ENCODE results near the gene PLCD4.

Gene PLCD4

DNA sequence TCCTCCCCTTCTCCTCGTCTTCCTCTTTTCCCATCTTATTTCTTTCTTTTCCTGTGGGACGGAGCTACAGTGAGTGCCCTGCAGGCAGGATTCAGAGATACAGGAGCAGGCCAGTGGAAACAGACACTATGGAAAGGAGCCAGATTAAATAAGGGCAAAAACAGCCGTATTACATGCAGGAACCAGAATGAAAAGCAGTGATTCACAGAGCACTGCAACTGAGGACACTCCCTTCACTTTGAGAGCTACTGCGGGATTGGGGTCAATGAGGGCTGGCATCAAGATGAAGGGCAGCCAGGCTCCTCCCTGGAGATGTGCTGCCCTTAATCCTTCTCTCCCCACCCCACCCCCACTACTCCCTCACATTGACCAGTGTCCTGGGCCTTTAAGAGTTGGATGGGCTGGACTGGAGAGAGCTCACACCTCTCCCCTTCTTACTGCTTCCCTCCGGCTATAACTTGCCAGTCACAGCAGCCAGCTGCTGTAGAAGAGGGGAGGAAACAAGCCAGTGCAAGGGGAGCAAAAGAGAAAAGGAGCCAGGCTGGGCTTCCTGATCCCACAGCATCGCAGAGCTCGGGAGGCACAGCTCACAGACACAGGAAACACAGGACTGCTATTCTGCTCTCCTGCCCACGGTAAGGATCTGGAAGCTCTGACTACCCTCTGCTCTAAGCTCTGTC is at the start of gene PLCD4:
TSS of gene PLCD4 (plus strand) at position 464 of the 680 bp plus-strand sequence. CDS start 7,841 bp downstream, outside the sequence.
- DNase-seq = peak; percentile 54

DNA sequence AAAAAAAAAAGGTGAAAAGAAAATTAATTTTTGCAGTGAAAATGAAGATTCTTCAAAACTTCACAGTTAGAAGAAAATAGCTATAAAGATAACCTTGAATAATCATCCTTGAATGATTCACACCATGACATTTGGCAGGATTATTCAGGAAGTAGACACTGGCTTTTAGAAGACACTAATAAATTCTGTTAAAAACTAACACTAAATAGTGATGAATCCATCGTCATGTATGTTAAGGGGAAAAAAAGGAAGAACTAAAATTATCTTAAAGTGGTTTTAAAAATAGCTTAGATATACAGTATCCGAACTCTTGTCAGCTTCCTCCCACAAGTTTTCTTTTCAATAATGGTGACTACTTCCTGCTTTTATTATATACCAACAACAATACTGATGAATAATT is 49.8 kb upstream of the PLCD4 start:
- no peak for DNase-seq

DNA sequence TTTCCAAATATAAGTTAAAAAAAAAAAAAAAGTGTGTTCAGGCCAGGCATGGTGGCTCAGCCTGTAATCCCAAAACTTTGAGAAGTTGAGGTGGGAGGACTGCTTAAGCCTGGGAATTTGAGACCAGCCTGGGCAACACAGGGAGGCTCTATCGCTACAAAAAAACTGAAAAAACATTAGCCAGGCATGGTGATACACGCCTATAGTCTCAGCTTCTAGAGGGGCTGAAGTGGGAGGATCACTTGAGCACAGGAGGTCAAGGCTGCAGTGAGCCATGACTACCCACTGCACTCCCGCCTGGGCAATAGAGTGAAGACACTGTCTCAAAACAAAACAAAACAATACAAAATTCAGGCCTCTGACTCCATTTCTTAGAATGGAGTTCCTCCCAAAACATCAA is 48.7 kb upstream of the PLCD4 start:
- DNase-seq = no peak

DNA sequence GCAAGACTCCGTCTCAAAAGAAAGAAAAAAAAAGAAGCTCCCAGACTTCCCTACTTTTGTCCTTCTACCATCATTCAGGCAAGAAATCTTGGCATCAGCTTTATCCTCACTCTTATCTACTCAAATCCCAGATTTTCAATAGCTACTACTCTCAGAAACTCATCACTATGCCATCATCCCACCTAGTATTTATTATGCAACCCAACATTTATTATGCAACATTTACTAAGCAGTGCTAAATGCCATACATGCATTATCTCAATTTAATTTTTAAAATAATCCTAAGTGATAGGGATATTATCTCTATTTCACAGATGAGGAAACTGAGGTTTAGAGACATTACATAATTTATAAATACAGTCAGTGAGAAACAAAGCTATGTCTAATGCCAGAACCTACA is 43.6 kb upstream of the PLCD4 start:
- DNase-seq = no peak

DNA sequence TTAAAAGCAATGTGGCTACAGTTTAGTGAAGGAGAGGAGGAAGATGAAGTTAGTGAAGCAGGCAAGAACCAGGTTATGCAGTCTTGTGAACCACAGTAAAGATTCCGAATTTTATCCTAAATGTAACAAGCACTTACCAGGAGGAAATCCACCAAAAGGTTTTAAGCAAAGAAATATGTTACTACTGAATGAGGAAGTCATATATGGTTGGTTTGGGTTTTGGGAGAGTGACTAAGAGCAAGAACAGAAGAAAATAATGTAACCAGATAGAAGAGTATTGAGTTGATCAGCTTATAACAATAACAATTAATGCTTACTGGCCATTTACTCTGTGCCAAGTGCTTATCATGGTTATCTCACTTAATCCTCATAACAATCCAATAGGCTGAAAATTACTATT is 41.4 kb upstream of the PLCD4 start:
- no peak for DNase-seq

DNA sequence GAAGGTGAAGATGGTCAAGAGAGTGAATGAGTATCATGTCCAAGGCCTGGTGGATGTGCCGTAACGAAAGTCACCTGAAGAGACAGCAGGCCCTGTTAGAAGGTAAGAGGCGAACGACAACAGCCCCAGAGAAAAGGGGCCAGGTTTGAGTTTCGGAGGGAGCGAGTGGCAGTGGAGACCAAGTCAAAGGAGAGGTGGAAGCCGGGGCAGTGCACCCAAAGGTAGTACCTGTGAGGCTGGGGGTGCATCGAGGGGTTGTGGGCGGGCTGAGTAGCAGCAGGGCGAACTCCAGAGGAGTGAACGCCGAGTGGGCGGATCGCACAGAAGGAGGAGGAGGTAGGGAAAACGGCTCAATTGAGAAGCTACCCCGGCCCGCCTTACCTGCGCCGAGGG is 39.9 kb upstream of the PLCD4 start:
- DNase-seq = peak; percentile 44

DNA sequence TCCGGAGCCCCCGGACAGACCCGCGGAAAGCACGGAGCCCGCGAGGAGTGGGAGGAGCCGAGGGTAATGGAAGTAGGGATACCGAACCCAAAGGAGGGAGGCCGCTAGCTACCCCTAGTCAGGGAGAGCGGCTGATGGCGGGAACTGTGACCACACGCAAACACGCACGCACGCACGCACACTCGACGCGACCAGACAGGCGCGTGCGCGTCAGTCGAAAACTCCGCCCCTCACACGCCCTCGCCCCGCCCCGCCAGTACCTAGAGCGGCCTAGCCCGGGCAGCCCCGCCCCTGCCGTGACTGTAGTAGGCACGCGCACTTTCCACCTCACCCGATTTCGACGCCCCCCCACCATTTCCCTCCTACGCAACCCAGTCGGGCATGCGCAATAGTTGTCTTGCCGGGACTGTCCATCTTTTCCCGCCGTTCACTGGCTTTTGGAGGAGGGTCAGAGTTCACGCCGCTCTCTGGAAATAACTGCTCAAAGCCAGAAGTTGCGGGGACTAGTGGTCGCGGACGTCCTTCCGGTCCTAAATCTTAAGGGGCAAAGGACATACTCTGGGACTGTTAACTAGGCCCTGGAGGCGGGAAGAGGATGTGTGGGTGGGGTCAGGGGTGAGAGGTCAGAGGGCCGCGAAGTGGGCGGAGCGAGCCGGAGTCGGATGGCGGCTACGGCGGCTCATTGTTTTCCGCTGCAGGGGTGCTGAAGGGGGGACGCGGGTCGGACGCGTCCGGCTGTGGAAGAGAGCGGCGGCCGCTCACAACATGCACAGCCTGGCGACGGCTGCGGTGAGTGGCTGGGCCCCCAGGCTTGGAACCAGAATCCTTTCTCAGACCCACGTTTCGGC is 39.3 kb upstream of the PLCD4 start, which contains the start of the genes CNOT9 and USP37:
TSS of gene CNOT9 (plus strand) at position 650 of the 848 bp plus-strand sequence. CDS start at position 766, 116 bp downstream.
TSS of gene USP37 (minus strand) at position 162 of the 848 bp plus-strand sequence. CDS start 9,698 bp downstream, outside the sequence.
- DNase-seq = peak; percentile 99

DNA sequence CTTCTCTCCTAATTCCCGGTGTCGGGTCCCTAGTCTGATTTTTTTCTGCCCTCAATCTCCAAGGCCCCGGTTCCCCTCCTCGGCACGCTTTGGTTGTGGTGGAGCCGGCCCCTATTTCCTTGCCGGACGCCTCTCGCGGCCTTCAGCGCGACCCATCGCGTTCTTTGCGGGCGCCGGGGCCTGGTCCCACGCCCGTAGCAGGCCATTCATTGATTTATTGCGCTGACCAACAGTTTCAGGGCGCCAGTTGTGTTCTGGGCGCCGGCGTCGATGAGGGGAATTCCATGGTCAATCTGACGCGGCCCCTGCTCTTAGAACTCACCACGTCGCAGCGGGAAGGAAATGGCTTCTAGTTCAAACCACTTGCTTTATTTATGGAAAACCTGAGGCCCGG is 38.7 kb upstream of the PLCD4 start:
- DNase-seq = peak; percentile 70

DNA sequence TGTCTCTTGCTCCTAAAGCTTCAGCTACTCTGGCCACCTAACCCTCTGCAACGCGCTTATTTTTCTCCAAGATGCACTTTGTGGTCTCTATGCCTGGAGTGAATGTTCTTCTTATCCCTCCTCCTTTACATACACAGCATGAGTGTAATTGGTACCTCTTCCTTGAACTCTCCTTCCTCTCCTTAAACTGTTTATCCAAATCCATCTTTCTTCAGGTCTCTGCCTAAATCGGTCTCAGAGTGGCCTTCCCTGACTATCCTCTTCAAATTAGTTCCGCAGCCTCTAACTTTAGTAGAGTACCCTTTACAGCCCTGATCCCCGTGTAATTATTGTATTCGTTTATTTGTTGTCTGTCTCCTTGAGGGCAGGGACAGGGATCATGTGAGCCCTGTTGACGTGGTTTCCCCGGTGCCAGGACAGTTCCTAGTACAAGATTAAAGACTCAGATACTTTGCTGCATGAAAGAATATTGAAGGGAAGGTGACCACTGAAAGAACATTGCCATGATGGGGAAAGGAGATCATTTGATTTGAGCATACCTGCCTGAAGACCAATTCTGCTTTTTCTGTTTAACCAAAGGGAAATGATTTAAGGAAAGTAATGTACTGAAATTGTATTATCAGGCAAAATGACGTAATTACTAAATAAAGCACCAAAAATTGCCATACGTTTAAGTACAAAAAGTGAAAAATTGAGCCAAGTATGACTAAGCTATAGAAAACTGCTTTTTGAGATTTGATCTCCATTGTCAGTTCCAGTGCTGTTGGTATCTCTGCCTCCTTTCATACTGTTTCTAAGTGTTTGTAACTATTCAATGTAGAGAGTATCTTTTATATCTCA is 37.8 kb upstream of the PLCD4 start:
- DNase-seq = peak; percentile 49

DNA sequence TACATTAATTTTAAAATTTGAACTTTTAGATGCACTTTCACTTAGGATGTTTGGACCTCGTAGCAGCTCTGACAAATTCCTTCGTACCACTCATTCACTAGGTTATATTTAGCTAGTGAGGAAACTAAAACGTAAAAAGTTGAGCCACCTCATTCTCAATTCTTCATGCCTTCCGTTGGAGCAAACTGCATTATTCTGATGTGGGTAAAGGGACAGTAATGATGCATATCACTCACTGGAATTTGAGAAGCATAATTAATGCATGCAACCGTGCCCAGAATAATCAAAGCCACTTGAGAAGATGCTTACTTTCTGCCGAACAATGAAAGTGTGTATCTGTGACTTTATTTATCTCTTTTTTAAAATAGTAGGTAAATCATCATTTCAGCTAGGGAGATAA is 36.8 kb upstream of the PLCD4 start:
- no peak for DNase-seq

DNA sequence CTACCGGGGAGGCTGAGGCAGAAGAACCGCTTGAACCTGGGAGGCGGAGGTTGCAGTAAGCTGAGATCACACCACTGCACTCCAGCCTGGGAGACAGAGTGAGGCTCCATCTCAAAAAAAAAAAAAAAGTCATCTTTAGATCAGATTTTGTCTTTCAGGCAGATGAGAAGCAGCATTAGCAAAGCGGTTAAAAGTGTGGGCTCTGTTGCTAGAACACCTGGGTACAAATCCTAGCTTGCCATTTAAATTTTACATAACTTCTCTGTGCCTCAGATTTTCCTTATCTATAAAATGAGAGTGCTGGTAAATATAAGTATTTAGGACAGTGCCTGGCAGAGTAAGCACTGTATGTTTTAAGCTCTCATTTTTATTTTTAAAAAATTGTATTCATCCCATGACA is 30.8 kb upstream of the PLCD4 start:
- no peak for DNase-seq

DNA sequence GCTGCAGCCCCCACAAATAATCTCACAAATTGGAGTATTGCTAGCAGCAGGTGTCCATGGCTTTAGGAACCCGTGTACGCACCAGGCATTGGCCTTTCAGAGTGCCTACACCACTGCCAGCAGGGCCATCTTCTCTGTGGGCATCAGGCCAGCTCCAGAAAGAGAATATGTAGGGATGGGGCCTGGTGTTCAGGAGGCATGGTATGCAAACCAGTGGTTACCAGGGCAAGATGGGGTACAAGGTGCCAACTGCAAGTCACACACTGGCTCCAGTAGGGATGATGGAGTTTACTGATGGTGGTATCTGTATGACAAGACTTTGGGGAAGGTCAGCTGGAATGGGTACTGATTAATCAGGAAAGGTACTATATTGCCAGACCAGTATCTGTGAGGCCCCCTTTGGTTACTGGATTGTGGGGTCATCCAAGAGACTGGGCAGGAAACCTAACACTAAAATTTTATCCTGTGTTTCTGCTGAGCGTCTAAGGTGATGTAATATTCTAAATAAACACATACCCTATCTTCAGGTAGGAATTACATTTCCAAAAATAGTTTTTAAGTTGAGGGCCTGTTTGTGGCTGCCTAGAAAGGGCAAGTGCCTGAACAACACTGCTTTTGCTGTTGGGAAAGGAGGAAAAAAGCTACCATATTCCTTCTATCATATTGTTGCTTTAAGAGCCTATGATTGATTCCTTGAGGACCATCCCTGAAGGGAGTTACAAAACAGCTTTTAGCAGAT is 30.0 kb upstream of the PLCD4 start:
- DNase-seq = no peak

DNA sequence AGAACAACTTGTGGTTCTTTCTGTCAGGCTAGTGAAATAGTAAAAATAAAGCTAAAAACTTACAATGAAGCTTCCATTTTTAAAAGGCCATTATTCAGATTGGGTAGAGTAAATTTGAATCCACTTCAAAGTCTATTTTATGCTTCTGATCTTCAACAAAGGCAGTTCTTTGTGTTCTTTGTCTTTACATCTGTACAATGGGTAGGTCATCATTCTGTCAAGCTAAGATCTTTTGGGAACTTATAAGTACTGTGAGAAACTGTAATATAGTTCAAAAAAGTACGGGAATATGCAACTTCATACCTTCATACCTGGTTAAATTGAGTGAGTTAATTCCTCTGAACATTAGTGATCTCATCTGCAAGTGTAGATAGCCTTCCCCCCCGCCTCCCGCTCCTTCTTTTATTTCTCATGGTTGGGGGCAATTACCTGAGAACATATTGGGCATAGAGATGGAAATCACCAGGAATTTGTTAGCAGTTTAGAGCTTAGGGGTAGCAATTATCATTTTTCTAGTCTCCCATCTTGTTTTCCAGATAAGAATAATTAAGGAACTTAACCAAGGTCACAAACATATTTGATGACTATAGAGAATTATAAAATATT is 29.3 kb upstream of the PLCD4 start:
- DNase-seq = no peak

DNA sequence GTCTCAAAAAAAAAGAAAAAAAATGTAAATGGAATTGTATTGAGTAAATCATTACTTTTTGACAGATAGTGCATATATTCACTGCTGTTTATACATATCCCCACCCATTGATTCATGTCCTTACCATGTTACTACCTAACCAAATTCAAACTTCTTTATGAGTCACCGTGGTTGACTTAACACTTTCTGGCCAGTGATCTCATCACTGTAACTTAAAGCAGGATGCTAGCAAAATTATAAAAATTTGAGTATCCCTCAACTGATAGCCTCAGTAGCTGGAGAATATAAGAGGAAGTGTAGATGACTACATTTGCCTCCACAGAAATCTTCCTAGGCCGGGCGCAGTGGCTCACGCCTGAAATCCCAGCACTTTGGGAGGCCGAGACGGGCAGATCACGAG is 25.6 kb upstream of the PLCD4 start:
- DNase-seq = no peak

DNA sequence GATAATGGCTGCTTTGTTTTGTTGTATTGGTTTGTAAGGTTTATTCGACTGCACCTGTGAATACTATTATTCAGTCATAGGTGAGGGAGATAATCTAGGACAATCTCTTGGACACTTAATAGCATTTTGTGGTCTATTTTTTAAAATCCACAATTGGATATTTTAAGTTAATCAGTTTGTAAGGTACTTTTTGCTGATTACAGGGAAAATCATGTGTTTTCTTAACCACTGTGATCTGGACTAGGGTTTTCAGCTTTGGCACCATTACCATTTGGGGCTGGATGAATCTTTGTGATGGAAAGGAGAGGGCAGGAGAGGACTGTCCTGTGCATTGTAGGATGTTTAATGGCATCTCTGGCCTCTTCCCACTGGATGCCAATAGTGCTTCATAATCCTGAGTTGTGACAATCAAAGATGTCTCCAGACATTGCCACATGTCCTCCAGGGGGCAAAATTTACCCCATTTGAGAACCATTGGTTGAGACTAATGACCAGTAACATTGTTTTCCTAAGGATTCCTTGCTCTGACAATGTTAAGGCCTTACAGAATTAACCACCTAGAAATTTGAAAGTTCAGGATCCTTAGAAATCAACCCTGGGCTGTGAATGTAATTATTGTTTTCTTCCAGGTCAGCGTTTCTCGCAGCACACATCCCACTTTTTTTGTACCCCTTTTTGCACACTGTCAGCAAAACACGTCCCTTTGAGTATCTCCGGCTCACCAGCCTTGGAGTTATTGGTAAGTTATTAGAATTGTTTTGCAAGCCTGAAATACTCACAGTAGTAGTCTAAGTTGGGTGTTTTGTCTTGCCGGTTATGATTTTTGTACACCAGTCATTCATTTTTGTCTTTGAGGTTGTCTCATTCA is 23.5 kb upstream of the PLCD4 start:
- no peak for DNase-seq

DNA sequence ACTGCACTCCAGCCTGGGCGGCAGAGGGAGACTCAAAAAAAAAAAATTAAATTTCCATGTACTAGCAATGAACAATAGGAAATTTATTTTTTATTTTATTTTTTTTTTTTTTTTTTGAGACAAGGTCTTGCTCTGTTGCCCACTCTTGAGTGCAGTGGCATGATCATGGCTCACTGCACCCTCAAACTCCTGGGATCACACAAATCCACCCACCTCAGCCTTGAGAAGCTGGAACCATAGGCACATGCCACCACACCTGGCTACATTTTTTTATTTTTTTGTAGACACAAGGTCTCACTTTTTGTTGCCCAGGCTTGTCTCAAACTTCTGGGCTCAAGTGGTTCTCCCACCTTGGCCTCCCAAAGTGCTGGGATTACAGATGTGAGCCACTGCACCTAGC is 22.2 kb upstream of the PLCD4 start:
- DNase-seq = no peak

DNA sequence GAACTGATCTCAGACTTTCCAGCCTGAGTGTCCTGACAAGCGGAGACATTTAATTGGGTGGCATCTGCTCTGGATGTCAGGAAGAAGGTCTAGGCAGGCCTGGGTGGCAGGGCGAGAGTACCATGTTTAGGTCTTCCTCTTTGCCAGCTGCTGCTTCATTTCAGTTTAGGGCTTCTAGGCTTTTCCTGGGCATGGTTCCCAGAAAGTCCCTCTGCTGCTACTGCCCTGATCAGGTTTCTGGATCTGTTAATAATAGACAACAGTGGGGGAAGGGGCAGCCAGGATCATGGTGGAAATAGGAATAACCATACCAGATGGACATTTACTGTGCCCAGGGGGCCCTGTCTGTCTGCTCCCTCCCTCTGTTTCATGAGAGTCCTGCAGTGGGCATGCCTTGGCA is 2.3 kb upstream of the PLCD4 start:
- DNase-seq = no peak

DNA sequence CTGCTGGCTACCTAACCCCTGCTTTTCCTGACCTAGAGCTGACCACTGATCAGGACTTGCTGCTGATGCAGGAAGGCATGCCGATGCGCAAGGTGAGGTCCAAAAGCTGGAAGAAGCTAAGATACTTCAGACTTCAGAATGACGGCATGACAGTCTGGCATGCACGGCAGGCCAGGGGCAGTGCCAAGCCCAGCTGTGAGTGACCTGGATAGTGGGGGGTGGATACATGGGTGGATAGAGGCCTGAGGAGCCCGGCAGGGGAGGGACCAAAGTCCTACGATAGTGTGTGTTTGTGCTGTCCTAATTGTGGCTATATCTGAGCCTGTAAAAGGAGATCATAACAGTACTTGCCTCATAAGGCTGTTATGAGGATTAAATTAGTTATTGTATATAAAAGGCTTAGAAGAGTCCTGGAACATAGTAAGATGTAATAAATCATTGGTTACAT is 8.2 kb downstream of the PLCD4 start:
- DNase-seq = no peak

DNA sequence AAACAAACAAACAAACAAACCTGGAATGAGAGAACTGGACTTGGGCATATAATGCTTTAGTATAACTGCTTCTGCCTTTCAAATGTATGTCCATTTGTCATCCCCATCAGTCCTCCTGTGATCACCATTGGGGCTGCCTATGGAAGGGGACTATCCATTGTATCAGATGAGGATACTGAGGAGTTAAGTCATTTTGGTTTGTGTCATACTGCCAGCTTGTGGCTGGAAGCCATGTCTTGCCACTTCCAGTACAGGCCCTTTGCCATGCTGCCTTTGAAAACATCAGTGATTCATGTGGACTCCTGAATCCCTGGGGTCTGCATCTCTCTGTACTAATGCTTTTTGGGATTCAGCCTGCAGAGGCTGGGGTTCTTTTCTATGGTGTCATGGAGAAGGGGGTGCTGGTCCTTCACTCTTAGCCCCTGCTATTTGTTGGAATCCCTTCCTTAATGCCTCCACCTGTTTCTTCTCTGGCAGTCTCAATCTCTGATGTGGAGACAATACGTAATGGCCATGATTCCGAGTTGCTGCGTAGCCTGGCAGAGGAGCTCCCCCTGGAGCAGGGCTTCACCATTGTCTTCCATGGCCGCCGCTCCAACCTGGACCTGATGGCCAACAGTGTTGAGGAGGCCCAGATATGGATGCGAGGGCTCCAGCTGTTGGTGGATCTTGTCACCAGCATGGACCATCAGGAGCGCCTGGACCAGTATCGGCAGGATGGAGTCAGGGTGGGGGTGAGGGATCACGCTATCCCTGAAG is 10.6 kb downstream of the PLCD4 start:
- DNase-seq = no peak

DNA sequence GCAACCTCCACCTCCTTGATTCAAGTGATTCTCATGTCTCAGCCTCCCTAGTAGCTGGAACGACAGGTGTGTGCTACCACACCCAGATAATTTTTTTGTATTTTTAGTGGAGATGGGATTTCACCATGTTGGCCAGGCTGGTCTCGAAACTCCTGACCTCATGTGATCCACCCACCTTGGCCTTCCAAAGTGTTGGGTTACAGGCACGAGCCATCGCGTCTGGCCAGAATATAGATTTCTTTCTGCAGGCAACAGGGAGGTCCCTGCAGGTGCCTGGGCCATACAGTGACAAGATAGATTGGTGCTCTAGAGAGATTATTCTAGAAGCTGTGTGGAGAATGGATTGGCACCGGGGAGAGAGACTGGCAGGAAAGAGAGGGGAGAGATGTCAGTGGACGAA is 13.3 kb downstream of the PLCD4 start:
- no peak for DNase-seq

Data from NCI-H2227 treated with DMSO at 0.1 percent for 48 hours (cell line).